Head of caudate nucleus (tissue), 42 donors: Measurements from ENCODE around the gene GNA12.
"Not testable (repeated sequence)": the region's sequence is repeated elsewhere in the genome, so short reads cannot be mapped to it uniquely, and the experiment has no call there.

Source experiments
- DNase-seq, 42 donors: peaks; one replicate each; pipeline versions ENCODE4 v3.0.0 to v3.0.0-alpha.2; 2020 to 2021; ENCODE audit warnings: mixed read lengths in 7 of 42
- intact Hi-C: fragments of 100-400 bp; cut with DNase I; formaldehyde crosslinking; loops from one replicate; pipeline ENCODE4 v1.15.0; 2022

GNA12 gene

DNA sequence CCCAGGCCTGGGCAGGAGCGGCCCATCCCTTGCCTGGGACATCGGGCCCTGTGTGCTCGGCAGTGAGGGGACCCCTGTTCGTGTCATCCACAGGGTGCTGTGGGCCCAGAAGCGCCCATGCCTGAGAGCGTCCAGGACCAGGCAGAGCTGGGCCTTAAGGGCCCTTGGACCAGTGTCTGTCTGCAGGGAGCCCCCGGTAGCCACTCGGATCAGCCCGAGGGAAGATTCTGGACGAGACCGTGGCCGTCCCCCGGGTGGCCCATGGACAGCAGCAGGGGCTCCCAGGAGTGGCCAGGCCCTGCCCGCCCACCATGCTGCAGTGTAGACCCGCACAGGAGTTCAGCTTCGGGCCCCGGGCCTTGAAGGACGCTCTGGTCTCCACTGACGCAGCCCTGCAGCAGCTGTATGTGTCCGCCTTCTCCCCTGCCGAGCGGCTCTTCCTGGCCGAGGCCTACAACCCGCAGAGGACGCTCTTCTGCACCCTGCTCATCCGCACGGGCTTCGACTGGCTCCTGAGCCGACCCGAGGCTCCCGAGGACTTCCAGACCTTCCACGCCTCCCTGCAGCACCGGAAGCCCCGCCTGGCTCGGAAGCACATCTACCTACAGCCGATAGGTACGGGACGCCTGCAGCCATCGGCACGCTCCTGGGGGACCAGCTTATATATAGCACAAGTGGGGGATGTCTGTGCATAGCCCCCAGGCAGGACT lies 143.8 kb downstream of the GNA12 start:
- DNase-seq: no peak
- intact Hi-C loops: no loop called here

DNA sequence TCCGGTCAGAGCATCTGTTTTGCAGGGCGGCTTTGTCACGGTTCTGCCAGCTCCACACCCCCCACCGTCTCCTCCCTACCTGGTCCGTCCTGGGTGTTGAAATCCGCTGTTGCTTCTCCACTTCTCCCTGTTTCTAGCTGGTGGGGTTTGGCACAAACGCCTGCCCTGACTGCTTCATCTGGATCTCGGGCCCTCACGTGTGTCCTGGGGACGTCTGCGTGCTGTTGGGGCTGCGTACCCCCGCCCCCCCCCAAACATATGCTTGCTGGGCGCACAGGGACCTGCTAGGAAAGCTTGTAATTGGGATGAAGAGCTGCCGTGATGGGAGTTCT lies 144.9 kb downstream of the GNA12 start:
- intact Hi-C loops: no loop called here

DNA sequence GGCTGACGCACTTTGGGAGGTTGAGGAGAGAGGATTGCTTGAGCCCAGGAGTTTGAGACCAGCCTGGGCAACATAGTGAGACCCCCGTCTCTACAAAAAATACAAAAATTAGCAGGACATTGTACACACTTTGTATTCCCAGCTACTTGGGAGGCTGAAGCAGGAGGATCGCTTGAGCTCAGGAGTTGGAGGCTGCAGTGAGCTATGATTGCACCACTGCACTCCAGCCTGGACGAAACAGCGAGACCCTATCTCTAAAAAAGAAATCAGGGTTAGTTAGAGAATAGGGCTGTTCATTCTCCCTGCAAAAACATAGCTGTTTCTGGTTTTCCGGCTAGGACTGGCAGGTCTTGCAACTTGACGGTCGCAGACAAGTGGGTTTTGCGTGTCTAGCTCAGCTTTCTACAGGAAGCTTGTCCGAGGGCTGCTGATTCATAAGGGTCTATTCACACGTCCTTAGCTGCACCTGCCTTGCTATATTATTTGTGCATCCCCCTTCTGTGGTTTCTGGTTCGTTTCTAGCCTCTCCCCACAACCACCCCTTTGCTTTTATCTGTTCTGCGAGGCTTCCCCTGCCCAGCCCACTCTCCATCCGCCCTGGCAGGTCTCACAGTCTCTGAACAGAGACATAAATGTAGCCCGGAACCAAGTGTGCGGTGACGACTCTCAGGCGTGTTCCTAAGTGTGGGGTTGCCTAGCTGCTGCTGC lies 145.4 kb downstream of the GNA12 start:
- intact Hi-C loops: no loop called here

More for the DNA sequence above, 144.9 kb downstream of the GNA12 start:
- no peak for DNase-seq

DNA sequence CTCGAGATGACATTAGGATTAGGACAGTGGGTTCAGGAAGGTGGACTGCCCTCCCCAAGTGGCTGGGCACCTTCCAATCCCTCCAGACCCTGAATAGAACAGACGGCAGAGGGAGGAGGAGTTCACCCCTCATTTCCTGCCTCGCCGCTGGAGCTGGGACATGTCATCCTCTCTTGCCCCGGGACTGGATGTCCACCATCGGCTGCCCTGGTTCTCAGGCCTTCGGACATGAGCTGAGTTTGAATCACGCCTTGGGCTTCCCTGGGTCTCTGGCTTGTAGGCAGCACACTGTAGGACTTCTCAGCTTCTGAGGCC lies 150.0 kb downstream of the GNA12 start:
- intact Hi-C loops, DNase-seq: not testable (repeated sequence)

More for the DNA sequence above, 145.4 kb downstream of the GNA12 start:
- no peak for DNase-seq

DNA sequence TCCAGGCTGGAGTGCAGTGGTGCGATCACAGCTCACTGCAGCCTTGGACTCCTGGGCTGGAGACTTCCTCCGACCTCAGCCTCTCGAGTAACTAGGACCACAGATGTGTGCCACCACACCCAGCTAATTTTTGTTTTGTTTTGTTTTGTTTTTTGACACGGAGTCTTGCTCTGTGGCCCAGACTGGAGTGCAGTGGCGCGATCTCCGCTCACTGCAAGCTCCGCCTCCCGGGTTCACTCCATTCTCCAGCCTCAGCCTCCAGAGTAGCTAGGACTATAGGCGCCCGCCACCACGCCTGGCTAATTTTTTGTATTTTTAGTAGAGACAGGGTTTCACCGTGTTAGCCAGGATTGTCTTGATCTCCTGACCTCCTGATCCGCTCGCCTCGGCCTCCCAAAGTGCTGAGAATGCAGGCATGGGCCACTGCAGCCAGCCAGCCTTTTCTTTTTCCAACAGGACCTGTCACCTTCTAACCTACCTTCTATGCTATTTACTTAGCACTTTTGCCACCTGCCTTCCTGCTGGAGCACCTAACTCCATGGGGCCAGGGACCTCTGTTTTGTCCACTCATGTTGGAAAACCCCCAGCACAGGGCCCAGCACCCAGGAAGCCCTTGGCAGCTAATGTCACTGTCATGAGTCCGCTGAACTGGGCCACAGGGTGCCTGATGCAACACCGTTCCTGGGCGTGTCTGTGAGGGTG lies 150.5 kb downstream of the GNA12 start:
- DNase-seq, intact Hi-C loops: not testable (repeated sequence)

DNA sequence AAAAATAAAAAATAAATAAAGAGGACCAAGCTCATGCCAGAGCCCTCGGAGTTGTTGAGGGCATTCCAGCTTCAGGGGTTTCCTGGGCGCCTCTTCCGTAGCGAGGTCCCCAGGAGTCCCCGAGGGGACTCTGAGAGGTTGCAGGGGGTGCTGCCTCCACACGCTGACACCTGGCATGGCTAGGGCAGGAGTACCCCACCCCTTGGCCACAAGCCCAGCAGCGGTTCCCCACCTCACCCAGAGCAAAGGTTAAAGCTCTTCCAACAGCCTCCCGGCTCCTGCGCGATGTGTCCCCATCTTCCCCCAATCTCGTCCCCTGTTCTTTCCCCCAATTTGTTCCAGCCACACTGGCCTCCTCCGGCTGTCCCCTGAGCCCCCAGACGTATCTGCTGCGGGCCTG lies 151.6 kb downstream of the GNA12 start:
- intact Hi-C loops: no loop called here
- no peak for DNase-seq

DNA sequence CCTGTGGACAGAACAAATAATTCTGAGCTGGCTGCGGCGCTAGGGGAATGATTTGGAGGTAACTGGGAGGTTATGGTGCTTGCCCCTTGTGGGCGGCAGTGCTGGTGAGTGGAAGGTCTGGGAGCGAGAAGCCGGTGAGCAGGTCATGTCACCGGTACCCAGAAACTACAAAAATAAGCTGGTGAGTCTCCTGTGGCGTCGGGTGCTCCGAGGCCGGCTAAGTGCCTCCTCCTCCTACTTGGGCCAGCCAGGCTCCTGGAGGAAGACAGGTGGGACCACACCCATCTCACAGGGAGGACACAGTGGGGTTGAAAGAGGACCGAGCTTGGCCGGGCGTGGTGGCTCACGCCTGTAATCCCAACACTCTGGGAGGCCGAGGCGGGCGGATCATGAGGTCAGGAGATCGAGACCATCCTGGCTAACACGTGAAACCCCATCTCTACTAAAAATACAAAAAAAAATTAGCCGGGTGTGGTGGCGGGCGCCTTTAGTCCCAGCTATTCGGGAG lies 152.1 kb downstream of the GNA12 start:
- intact Hi-C loops, DNase-seq: not testable (repeated sequence)

DNA sequence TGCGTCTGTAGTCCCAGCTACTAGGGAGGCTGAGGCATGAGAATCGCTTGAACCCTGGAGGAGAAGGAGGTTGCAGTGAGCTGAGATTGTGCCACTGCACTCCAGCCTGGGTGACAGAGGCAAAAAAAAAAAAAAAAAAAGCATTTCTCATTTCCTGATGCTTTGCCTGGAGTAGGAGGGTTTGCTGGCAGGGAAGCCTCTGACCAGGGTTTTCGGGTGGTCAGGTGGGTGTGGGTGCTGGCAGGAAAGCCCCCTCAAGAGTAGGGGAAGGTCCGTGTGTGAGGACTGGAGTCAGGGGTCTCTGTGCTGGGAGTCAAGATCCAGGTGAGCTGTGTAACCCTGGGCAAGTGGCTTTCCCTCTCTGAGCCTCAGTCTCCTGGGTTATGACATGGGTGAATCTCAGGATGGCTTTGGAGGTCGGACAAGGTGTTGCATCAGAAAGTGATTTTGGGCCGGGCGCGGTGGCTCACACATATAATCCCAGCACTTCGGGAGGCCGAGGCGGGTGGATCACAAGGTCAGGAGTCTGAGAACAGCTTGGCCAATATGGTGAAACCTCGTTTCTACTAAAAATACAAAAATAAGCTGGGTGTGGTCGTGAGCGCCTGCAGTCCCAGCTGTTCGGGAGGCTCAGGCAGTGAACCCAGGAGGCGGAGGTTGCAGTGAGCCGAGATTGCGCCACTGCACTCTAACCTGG lies 152.9 kb downstream of the GNA12 start:
- intact Hi-C loops: no loop called here

DNA sequence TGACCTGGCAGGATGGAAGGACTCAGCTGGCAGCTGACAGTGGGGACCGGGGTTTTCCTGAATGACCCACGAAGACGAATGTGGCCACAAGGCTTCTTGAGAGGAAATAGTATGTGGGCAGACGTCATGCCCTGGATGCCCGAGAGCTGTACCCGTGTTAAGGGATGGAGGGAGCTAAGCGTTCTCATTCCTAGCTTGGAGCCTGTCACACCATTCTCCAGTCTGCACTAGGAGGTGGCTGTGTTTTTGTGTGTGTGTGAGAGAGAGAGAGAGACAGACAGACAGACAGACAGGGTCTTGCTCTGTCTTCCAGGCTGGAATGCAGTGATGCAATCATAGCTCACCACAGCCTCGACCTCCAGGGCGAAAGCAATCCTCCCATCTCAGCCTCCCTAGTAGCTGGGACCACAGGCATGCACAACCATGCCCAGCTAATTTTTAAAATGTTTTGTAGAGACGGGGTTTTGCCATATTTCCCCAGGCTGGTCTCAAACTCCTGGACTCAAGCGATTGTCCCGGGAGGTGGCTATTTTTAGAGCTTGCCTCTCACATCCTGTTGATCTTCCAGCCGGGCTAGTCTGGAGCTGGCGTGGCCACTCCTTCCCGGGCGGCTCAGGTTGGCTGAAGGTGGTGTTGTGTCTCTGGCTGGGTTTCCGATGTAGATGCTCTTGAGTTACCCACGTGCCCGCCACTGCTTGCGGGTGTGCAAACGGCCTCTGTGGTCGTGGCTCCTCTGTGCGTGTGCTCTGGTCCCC lies 154.0 kb downstream of the GNA12 start:
- no peak for DNase-seq
- intact Hi-C loops: loop anchor here (10.0 kb wide), 1 partner anchor 125 kb away; no protein-coding TSS in a partner anchor

More for the DNA sequence above, 152.9 kb downstream of the GNA12 start:
- DNase-seq: no peak

DNA sequence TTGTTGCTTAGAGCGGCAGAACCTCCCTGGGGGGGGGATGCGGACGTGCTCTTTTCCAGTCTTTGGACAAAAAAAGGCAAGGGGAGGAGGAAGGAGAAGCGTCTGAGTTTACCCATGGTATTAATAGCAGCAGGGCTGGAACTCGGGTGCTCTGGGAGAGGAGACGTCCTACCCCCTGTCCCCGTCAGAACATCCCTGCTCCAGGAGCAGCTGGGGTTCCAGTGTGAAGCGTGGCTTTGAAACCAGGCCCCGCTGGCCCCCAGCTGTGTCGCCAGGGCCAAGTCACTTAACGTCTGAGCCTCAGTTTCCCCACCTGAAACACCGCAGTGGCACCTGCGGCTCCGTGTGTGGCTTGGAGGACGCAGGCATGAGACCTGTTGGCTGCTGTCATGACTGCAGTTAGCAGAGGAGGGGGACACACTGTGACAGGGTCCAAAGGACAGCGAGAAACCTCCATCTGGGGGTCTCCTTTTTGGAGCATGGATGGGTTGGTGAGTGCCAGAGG lies 154.7 kb downstream of the GNA12 start:
- intact Hi-C loops: loop anchor here (10.0 kb wide), 1 partner anchor 125 kb away; no protein-coding TSS in a partner anchor
- DNase-seq: no peak

DNA sequence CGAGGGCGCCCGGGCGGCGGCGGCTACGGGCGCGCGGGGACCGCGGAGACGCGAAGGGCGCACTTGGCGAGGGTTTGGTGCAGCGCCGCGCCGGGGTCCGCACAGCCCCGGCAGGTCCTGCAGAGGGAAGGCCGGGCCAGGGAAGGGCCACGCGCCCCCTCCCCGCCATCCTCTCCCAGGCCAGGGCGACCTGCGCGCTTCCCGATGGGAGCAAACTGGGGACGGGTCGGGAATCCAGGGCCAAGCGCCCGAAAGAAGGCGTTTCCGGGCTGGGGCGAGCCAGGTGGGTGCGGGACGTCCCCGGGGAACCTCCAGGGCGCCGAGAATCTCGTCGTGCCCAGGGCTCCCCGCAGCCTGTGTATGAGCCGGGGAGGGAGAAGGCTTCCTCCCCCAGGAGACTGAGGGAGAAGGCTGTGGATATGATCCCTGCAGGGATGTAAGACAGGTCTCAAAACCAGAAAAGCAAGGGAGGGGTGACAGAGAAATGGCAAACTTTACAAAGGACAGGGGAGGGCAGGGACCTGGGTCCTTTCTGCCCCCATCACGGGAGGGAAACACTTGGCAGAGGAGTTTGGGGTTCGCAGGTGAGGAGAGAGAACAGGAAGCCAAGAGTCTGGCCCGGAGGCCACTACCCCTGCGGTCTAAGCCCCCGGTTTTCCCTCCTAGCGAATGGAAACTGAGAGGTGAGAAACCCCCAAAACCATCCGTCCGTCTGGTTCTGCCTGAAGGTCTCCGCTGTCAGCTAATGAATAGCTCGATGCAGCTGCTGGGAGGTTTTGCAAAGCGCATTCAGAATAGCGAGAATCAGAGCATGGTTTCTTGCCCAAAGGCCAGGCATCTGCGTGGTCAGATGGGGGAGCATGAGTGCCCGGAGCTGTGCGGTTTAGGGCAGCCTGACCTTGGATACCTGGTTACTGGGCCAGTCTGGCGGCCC lies 155.4 kb downstream of the GNA12 start:
- intact Hi-C loops: loop anchor here (10.0 kb wide), 1 partner anchor 124 kb away; no protein-coding TSS in a partner anchor
- peak in 29 of 42 donors; percentile 26 to 82 (median 61) for DNase-seq

DNA sequence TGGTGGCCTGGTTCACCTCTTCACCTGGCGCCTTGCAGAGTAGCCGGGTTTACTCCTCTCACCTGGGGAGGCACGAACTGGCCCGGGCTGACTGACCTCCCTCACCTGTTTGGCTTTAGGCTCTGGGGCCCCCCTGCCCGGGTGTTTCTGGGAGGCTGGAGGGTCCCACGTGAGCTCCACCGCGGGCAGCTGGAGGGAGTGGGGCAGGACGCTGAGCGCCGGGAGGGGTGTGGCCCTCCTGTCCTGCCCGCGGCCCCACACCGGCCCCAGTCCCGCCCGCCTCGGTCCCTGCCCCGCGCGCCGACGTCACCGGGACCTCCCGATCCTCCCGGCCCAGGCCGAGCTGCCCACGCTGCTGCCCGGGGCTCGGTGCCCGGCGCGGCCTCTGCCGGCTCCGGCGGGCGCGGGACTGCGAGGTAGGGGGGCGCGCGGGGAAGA lies 156.2 kb downstream of the GNA12 start, which contains the start of gene AMZ1:
AMZ1 (plus strand) TSS at position 322 of the 438 bp plus-strand sequence. CDS start 12,250 bp downstream, outside the sequence.
- intact Hi-C loops: loop anchor here (10.0 kb wide), 1 partner anchor 123 kb away; no protein-coding TSS in a partner anchor
- peak in 1 of 42 donors; percentile 13 for DNase-seq

DNA sequence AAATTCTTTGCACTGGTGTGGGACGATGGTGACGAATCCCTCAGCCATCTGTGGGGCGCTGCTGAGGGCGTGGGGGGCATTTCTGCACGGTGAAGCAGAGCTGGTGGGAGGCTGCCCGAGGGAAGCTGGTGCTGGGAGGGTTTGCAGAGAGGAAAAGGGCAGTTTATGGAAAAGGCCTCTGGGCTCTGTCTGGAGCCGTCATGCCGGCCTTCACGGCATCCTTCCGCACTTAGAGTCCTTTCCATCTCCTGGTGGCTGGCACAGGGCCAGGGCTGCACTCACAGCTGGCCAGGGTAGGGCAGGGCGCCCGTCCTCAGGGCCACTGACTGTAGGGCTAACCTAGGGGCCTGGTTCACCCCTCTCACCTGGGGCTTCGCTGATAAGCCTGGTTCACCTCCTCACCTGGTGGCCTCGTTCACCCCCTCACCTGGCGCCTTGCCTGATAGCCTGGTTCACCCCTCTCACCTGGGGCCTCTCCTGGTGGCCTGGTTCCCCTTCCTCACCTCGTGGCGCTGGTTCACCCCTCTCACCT lies 156.7 kb downstream of the GNA12 start:
- intact Hi-C loops: loop anchor here (10.0 kb wide), 1 partner anchor 123 kb away; no protein-coding TSS in a partner anchor
- DNase-seq: peak in 15 of 42 donors; percentile 39 to 80 (median 58)

DNA sequence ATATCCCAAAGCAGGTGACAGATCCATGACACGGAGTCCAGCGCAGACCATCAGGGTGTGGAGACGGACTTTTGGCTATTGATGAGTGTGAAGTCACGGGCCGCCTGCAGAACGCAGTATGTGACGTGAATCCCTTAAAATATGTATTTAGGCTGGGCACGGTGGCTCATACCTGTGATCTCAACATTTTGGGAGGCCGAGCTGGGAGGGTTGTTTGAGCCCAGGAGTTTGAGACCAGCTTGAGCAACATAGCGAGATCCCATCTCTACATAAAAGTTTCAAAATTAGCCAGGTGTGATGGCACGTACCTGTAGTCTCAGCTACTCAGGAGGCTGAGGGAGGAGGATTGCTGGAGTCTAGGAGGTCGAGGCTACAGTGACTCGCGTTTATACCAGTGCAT lies 158.0 kb downstream of the GNA12 start:
- no peak for DNase-seq
- intact Hi-C loops: loop anchor here (10.0 kb wide), 1 partner anchor 121 kb away; no protein-coding TSS in a partner anchor

DNA sequence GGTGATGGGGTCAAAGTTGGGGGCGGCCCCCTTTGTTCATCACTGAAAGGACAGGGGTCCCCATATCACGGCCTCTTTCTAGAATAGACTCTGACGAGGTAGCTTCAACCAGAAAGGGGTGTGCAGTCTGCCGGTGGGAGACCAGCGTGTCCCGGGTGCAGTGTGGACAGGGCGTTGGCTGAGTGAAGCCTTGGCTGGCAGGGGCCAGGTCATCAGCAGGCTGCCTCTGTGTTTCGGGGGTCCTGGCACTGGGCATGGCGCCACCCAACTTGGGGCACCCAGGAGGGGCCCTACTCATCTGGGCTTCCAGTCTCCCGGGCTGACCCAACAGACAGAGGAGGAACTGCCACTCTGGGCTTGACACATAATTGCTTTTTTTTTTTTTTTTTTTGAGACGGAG lies 159.6 kb downstream of the GNA12 start:
- intact Hi-C loops: loop anchor here (10.0 kb wide), 1 partner anchor 120 kb away; no protein-coding TSS in a partner anchor
- DNase-seq: no peak
